A549 (cell line): Measurements from ENCODE around the gene PSMG1. TPM values are rescaled to one million over a fixed set of nuclear protein-coding genes. Genes with fewer than 3 reads are reported as not detected.
"Not testable (repeated sequence)": the region's sequence is repeated elsewhere in the genome, so short reads cannot be mapped to it uniquely, and the experiment has no call there.

ENCODE experiments used
- ATAC-seq, 2 experiments: fragments of 200-7000 bp in 1 of 2; fragments of >200 bp in 1 of 2; cut with Nextera tagmentation in 1 of 2; cut with Tn5 transposase in 1 of 2; 3 replicates each; pipeline versions ENCODE4 v1.8.0 to v1.9.1; 2018 to 2020; ENCODE audit warnings: mild to moderate bottlenecking in 1 of 2, moderate library complexity in 1 of 2
- CTCF ChIA-PET: fragments of 300-600 bp; sonication (Branson Sonifier 250); formaldehyde crosslinking; extraction: SDS; loops from one replicate; lab custom pipeline; 2021; ENCODE audit warnings: antibody characterized with exemption, inconsistent platforms; lab: Yijun Ruan, JAX
- POLR2A ChIA-PET: fragments of 350-600 bp; formaldehyde crosslinking; extraction: SDS; loops from one replicate; lab custom pipeline; 2021; ENCODE audit warnings: antibody characterized with exemption, inconsistent platforms; lab: Yijun Ruan, JAX
- DNase-seq, 2 experiments: peaks; one replicate each; pipeline versions ENCODE4 v3.0.0 to v3.0.0-alpha.2; 2011 to 2016; ENCODE audit warnings: low read depth in 1 of 2, low spot score in 1 of 2
- FAIRE-seq: peaks from 2 replicates; lab custom pipeline; 2011; peaks lifted over from hg19 to GRCh38; lab: Jason Lieb, UNC
- H3K27ac ChIP-seq, 2 experiments: fragments of >200 bp; sonication (Bioruptor Twin); formaldehyde crosslinking; 3 replicates each; pipeline ENCODE4 v1.5.1; 2016 to 2017
- H3K4me1 ChIP-seq: fragments of >200 bp; sonication (Bioruptor Twin); formaldehyde crosslinking; 3 replicates; pipeline ENCODE4 v1.6.1; 2016
- H3K4me2 ChIP-seq: fragments of >200 bp; sonication (Bioruptor Twin); formaldehyde crosslinking; 3 replicates; pipeline ENCODE4 v1.6.1; 2016
- H3K4me3 ChIP-seq: fragments of >200 bp; sonication (Bioruptor Twin); formaldehyde crosslinking; 3 replicates; pipeline ENCODE4 v1.5.1; 2016
- H3K9me3 ChIP-seq: fragments of >200 bp; sonication (Bioruptor Twin); formaldehyde crosslinking; 3 replicates; pipeline ENCODE4 v1.6.1; 2016
- CBX8 ChIP-seq: fragments of 200-600 bp; sonication (generic); IDR thresholded peaks from 2 replicates; pipeline ENCODE4 v1.6.1; 2016
- CHD2 ChIP-seq: fragments of 150-350 bp; IDR thresholded peaks from 2 replicates; pipeline ENCODE4 v1.6.1; 2014; ENCODE audit warnings: low read length; ENCODE audit not compliant: partially characterized antibody
- CHD4 ChIP-seq: fragments of 200-600 bp; sonication (generic); IDR thresholded peaks from 2 replicates; pipeline ENCODE4 v1.6.1; 2016; ENCODE audit warnings: antibody characterized with exemption, mild to moderate bottlenecking, borderline replicate concordance
- EHMT2 ChIP-seq: fragments of 200-600 bp; sonication (generic); IDR thresholded peaks from 2 replicates; pipeline ENCODE4 v1.6.1; 2016; ENCODE audit warnings: antibody characterized with exemption, low read depth, mild to moderate bottlenecking, moderate library complexity
- EP300 ChIP-seq, 2 experiments: fragments of >200 bp; sonication (Bioruptor Twin); formaldehyde crosslinking; IDR thresholded peaks; 2 replicates in 1 of 2; 3 replicates in 1 of 2; pipeline ENCODE4 v1.6.1; 2016 to 2017
- GATA3 ChIP-seq: IDR thresholded peaks from 2 replicates; pipeline ENCODE4 v1.6.1; 2012; ENCODE audit warnings: borderline replicate concordance
- HOXA7 ChIP-seq: fragments of 250-450 bp; sonication (Bioruptor Pico); IDR thresholded peaks from 2 replicates; pipeline ENCODE4 v1.5.0; 2020; ENCODE audit warnings: mild to moderate bottlenecking, moderate library complexity
- HOXB13 ChIP-seq: fragments of 250-450 bp; sonication (Bioruptor Pico); IDR thresholded peaks from 2 replicates; pipeline ENCODE4 v1.5.0; 2020; ENCODE audit warnings: low read depth, mild to moderate bottlenecking, moderate library complexity
- JUNB ChIP-seq: fragments of >200 bp; sonication (Bioruptor Twin); formaldehyde crosslinking; IDR thresholded peaks from 2 replicates; pipeline ENCODE4 v1.6.1; 2016
- KDM1A ChIP-seq: fragments of 200-600 bp; sonication (generic); IDR thresholded peaks from 2 replicates; pipeline ENCODE4 v1.6.1; 2016; ENCODE audit warnings: low read depth, mild to moderate bottlenecking
- KDM5A ChIP-seq: fragments of 200-600 bp; sonication (generic); IDR thresholded peaks from 2 replicates; pipeline ENCODE4 v1.6.1; 2016; ENCODE audit warnings: antibody characterized with exemption, mild to moderate bottlenecking
- MAFK ChIP-seq: fragments of 450-650 bp; IDR thresholded peaks from 2 replicates; pipeline ENCODE4 v1.6.1; 2014; ENCODE audit not compliant: partially characterized antibody
- MYC ChIP-seq: IDR thresholded peaks from 2 replicates; pipeline ENCODE4 v1.6.1; 2012; ENCODE audit warnings: mild to moderate bottlenecking, inconsistent platforms, low read length, improper control_type of control experiment, borderline replicate concordance
- POLR2A ChIP-seq: IDR thresholded peaks from 2 replicates; pipeline ENCODE4 v1.6.1; 2012; ENCODE audit warnings: mild to moderate bottlenecking, low read length
- RAD21 ChIP-seq, 2 experiments: fragments of >200 bp in 1 of 2; sonication (Bioruptor Twin) in 1 of 2; formaldehyde crosslinking in 1 of 2; IDR thresholded peaks in 1 of 2; conservative IDR thresholded peaks in 1 of 2; 2 replicates in 1 of 2; 3 replicates in 1 of 2; pipeline ENCODE4 v1.6.1; 2012 to 2018; ENCODE audit warnings: inconsistent platforms in 1 of 2
- RFX5 ChIP-seq: fragments of 450-650 bp; IDR thresholded peaks from 2 replicates; pipeline ENCODE4 v1.7.1; 2014; ENCODE audit warnings: antibody characterized with exemption, mild to moderate bottlenecking, moderate library complexity
- RNF2 ChIP-seq: fragments of 200-600 bp; sonication (generic); IDR thresholded peaks from 2 replicates; pipeline ENCODE4 v1.6.1; 2016; ENCODE audit warnings: low read depth, mild to moderate bottlenecking, antibody characterized with exemption, moderate library complexity, borderline replicate concordance
- SMC3 ChIP-seq: fragments of >200 bp; sonication (Bioruptor Twin); formaldehyde crosslinking; IDR thresholded peaks from 3 replicates; pipeline ENCODE4 v1.6.1; 2018; ENCODE audit warnings: inconsistent platforms
- ZSCAN20 ChIP-seq: fragments of 250-450 bp; sonication (Bioruptor Pico); IDR thresholded peaks from 2 replicates; pipeline ENCODE4 v1.8.0; 2022; ENCODE audit warnings: mild to moderate bottlenecking, moderate library complexity
- WGBS: methylation state at CpG from one replicate; pipeline ENCODE4 v1.1.6; 2017; ENCODE audit errors: missing lambda C conversion rate; 5-methylcytosine and 5-hydroxymethylcytosine counted together
- polyA plus RNA-seq, 4 experiments: library from polyadenylated mRNA; depleted of rRNA in 3 of 4; stranded (reverse); fragments of >200 nt; fragmentation: RNase III in 1 of 4; extraction: RNeasy Plus Mini Kit Qiagen cat#74134 plus additional on column Dnase treatment in 1 of 4; gene quantifications; 2 replicates in 3 of 4; 3 replicates in 1 of 4; pipeline ENCODE4 v1.2.3, GENCODE V29; 2011 to 2017
- TF ChIP-seq, protein P1 (sequence below): fragments of >200 bp; sonication (Bioruptor Twin); formaldehyde crosslinking; IDR thresholded peaks from 3 replicates; pipeline ENCODE4 v1.5.1; 2016
- TF ChIP-seq, protein P2 (sequence below): fragments of 450-650 bp; IDR thresholded peaks from 2 replicates; pipeline ENCODE4 v1.6.1; 2014; ENCODE audit warnings: antibody characterized with exemption
- TF ChIP-seq, protein P3 (sequence below): IDR thresholded peaks from 2 replicates; pipeline ENCODE4 v1.6.1; 2012

Gene PSMG1
- polyA plus RNA-seq, 2 of the 4 experiments (the other 2 are of a cell fraction): 95.8 to 96.0 TPM

DNA sequence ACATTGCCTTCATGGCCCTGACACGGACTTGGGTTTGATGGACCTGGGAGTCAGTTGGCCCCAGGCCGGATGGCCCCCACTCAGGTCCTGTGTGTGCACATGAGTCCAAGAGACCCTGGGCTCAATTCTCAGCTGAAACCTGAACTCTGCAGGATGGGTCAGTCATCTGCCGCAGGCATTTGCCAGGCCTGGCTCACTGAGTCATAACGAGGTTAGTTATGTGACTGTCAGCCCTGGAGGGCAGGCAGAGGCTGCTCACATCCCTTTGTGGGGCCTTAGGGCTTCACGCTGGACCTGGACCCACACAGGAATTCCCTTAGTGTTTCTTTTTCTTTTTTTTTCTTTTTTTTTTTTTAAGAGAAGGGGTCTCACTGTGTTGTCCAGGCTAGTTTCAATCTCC lies 46.5 kb downstream of the PSMG1 start (continued):
- TF ChIP-seq, protein P1, sequence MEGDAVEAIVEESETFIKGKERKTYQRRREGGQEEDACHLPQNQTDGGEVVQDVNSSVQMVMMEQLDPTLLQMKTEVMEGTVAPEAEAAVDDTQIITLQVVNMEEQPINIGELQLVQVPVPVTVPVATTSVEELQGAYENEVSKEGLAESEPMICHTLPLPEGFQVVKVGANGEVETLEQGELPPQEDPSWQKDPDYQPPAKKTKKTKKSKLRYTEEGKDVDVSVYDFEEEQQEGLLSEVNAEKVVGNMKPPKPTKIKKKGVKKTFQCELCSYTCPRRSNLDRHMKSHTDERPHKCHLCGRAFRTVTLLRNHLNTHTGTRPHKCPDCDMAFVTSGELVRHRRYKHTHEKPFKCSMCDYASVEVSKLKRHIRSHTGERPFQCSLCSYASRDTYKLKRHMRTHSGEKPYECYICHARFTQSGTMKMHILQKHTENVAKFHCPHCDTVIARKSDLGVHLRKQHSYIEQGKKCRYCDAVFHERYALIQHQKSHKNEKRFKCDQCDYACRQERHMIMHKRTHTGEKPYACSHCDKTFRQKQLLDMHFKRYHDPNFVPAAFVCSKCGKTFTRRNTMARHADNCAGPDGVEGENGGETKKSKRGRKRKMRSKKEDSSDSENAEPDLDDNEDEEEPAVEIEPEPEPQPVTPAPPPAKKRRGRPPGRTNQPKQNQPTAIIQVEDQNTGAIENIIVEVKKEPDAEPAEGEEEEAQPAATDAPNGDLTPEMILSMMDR: no peak
- TF ChIP-seq, protein P2, sequence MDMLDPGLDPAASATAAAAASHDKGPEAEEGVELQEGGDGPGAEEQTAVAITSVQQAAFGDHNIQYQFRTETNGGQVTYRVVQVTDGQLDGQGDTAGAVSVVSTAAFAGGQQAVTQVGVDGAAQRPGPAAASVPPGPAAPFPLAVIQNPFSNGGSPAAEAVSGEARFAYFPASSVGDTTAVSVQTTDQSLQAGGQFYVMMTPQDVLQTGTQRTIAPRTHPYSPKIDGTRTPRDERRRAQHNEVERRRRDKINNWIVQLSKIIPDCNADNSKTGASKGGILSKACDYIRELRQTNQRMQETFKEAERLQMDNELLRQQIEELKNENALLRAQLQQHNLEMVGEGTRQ: no peak
- TF ChIP-seq SMC3 (no peak), KDM1A (no peak), EP300 (IDR thresholded peaks at IDR 0.05) (no peak), GATA3 (no peak), MYC (no peak)
- TF ChIP-seq, protein P3, sequence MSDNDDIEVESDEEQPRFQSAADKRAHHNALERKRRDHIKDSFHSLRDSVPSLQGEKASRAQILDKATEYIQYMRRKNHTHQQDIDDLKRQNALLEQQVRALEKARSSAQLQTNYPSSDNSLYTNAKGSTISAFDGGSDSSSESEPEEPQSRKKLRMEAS: no peak

DNA sequence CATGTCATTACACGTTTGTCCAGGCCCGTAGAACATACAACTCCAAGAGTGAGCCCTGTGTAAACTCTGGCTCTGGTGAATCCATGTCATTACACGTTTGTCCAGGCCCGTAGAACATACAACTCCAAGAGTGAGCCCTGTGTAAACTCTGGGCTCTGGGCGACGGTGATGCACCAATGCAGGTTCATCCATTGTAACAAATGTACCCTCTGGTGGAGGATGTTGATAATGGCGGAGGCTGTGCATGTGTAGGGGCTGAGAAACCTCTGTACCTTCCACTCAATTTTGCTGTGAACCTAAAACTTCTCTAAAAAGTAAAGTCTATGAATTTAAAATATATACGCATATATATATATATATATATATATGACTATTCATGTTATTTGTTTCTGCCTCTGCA lies 47.1 kb downstream of the PSMG1 start:
- Histone ChIP-seq H3K27ac (peak overlapping the region in 1 of 2 experiments; percentile 83; a peak in 2 of 6 replicates), H3K4me1 (peaks cover 17% of the 10 kb centered on the region)
- H3K4me2 ChIP-seq, FAIRE-seq, POLR2A ChIA-PET, H3K9me3 ChIP-seq, H3K4me3 ChIP-seq: not testable (repeated sequence)
- 63% methylated on average over 4 of the region's 8 CpGs for WGBS
- TF ChIP-seq SMC3: 0 out of 3 replicates have a peak, but pooled peaks have one; percentile 13
- TF ChIP-seq, protein P1: peak; percentile 13; the same call in 1 of the 3 replicates
- TF ChIP-seq RAD21 (conservative IDR thresholded peaks at IDR 0.05 in 1 of 2, IDR thresholded peaks at IDR 0.05 in 1 of 2): peak; percentile 14 to 50; a peak in 3 of 5 replicates
- CTCF ChIA-PET: interaction anchor here (1.5 to 3.3 kb wide), 7 partner anchors 10 to 631 kb away, joined by 4 to 27 read pairs (median 10); no protein-coding TSS in a partner anchor
- peak in 1 of 2 experiments; percentile 66; a peak in 2 of 6 replicates for ATAC-seq
- DNase-seq: peak in 1 of 2 experiments; percentile 22

DNA sequence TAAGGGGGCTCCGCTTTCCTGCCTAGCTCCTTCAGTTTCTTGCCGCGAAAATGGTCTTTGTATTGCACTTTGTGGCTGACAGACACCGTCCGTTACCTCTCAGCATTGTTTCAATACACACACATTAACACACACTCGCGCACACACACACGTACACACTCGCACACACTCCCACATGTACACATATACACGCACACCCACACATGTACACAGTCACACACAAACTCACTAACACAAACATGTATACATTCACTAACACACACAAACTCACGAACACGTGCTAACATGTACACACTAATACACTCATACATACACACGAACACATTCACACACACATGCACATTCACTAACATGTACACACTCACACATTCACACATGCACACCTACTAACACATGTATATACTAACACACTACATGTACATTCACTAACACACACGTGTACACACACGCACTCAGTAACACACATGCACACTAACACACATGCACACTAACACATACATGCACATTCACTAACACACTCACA lies 48.9 kb downstream of the PSMG1 start:
- WGBS: 84% methylated on average over 15 of the region's 15 CpGs
- no peak for ATAC-seq
- ChIA-PET POLR2A (no interaction called here), CTCF (interaction anchor here (1.6 kb wide), 1 partner anchor 401 kb away, joined by 6 read pairs; no protein-coding TSS in a partner anchor)
- H3K4me2 ChIP-seq: no peak overlapping the region
- no peak overlapping the region for H3K27ac ChIP-seq
- H3K9me3 ChIP-seq: no peaks in the 10 kb centered on the region
- no peak overlapping the region for H3K4me3 ChIP-seq
- no peak for DNase-seq
- H3K4me1 ChIP-seq: peaks cover 17% of the 10 kb centered on the region
- TF ChIP-seq ZSCAN20 (CRISPR knock-in tag): no peak
- TF ChIP-seq HOXA7 (CRISPR knock-in tag): no peak
- TF ChIP-seq CHD2: no peak
- no peak for TF ChIP-seq JUNB
- TF ChIP-seq EHMT2: no peak
- no peak for TF ChIP-seq RFX5
- TF ChIP-seq POLR2A: no peak
- TF ChIP-seq GATA3: no peak
- TF ChIP-seq CHD4: no peak
- no peak for TF ChIP-seq KDM5A
- no peak for TF ChIP-seq HOXB13 (CRISPR knock-in tag)
- TF ChIP-seq, protein P2: no peak
- no peak for TF ChIP-seq CBX8
- no peak for TF ChIP-seq MYC
- TF ChIP-seq RNF2: no peak
- TF ChIP-seq MAFK: no peak
- no peak for FAIRE-seq
